Measurements from ENCODE around the gene TNFAIP3.

GRCh38 chr6:137852346-137852745 is 14.7 kb upstream of the TNFAIP3 start:
- TF ChIP-seq CTCF (IDR thresholded peaks at IDR 0.05) (no peak), POLR2A (IDR thresholded peaks at IDR 0.05) (no peak)

All from thyroid gland (tissue), 4 donors.